Right hindlimb (tissue), 1 donor: ENCODE results near the gene MCC.

Source experiments
- DNase-seq: peaks from one replicate; pipeline ENCODE4 v3.0.0-alpha.2; 2018

Gene MCC

GRCh38 chr5:113240032-113240431 lies 248.2 kb downstream of the MCC start:
- DNase-seq = no peak

GRCh38 chr5:113237893-113238292 lies 250.4 kb downstream of the MCC start:
- no peak for DNase-seq

DNA sequence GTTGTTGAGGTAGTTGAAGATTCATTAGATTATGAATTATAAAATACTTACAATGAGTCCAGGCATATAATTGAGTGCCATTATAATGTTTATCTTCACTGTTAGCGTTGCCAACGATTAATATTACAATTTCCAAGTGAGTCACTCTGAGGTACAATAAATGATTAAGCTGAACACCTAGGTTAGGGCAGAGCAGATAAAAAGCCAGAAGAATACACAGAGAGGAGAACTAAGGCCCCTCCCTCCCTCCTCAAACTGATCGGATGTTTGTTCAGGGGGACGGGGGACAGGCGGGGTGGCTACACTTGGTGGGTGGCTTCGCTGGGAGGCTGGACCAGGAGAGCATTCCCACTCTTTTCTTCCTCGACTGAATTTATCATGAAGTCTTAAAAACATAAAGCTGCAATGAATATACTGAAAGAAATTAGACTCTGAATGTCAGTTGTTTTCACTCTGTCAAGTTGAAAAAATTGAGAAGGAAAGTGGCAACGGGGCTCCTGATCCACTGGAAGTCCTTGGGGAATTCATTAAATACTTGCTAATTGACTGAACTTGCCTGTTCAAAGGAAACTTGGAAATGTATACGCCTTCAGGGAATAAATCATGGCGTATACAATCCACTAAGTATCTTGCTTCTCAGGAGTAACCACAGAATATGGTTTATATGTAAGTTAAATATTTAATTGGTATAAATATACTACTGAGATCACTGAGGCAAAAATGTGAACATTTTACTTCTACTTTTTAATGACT lies 251.5 kb downstream of the MCC start:
- no peak for DNase-seq

GRCh38 chr5:113235884-113236283 lies 252.4 kb downstream of the MCC start:
- no peak for DNase-seq

DNA sequence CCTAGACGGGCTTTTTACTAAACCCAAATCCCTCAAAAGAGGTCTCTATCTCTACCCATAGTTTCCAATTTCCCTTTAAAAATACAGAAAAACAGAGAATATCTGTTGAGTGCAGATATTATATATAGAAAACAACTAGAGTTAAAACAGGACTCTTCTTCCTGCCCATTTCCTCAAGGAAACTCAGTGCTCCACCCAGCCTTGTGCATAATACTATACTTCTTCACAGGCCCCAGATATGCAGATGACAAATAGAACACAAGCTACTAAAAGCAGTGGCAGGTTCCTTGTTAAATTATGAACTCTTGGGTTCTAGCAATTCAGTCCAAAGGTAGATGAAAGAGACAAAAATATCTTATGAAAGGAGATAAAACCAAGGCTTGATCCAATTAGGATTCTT lies 253.7 kb downstream of the MCC start:
- DNase-seq = no peak

GRCh38 chr5:113233606-113234005 lies 254.6 kb downstream of the MCC start:
- DNase-seq = no peak

DNA sequence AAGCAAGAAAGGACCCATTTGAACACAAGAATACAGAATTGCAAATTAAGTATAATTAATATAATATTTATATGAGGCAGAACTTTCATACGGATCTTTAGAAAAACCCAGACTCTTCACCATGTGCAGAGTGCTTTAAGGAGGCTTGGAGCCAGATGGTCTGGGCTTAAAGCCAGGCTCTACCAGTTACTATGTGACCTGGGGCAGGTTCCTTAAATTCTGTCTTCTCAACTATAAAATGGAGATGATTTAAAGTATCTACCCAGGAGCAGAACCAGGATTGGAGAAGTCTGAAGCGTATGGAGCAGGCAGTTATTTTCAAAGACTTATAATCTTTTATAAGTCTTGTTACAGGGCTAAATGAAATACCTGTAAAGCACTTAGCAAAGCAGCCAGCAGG lies 255.6 kb downstream of the MCC start:
- DNase-seq = no peak

DNA sequence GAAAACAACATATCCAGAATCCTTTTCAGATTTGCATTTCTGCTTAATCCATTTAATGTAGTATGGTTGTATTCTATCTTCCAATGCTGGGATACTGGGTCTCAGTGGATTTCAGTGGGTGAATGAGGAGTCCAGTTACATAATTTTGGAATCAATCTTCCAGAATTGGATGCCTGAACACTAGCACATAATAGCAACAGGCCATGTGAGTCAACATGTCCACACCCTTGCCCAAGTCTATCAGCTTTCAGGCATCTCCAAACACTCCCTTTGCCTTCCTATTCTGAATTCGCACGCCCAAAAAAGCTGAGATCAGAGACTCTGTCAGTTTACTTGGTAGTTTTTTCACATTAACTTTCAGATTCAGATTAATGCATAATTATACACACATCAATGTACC lies 256.0 kb downstream of the MCC start:
- no peak for DNase-seq

- no peak for DNase-seq
Measured at GRCh38 chr5:113231653-113232000, 256.6 kb downstream of the MCC start.

DNA sequence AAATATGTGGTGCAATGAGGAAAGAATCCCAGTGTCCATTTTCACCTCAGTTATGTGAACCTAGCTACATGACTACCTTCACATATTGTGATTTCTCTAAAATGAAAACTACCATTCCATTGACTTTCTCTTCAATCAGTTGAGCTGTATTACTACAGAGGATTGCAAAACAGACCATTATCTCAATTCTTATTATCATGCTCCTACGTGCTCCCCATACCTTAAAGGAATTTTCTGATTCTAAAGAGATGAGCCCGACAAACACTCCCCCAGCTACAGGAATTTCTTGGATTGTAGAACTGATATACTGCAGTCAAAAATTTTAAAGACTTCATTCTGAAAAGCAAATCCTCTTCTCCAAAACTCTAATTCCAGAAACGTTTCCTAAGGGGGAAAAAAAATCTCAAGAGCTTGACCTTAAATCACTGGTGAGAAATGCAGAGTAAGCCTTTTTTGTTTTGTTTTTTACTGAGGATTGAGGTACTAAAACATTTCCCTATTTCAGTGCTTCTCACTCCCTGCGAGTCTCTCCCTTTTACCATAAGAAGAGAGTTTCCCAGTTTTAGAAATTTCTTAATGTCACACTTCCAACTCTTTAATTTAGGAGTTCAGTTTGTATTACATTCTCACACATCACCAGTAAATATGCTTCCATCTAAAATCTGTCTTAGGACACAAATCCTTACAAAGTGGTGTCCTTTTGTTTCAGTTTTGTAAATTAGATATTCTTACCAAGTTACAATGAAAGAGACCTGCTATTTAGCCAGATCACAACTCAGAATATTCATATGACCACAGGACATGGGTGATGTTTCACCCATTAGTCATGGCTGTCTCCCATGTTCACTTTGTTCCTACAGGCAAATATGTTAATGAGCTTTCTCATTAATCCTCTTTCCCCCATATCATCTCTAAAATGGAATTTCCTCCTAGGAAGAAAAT lies 257.3 kb downstream of the MCC start:
- DNase-seq = no peak

- no peak for DNase-seq
Measured at GRCh38 chr5:113227798-113228197, 260.5 kb downstream of the MCC start.

GRCh38 chr5:113226116-113226736 lies 262.0 kb downstream of the MCC start:
- no peak for DNase-seq

GRCh38 chr5:113225259-113225658 lies 263.0 kb downstream of the MCC start:
- DNase-seq = no peak

DNA sequence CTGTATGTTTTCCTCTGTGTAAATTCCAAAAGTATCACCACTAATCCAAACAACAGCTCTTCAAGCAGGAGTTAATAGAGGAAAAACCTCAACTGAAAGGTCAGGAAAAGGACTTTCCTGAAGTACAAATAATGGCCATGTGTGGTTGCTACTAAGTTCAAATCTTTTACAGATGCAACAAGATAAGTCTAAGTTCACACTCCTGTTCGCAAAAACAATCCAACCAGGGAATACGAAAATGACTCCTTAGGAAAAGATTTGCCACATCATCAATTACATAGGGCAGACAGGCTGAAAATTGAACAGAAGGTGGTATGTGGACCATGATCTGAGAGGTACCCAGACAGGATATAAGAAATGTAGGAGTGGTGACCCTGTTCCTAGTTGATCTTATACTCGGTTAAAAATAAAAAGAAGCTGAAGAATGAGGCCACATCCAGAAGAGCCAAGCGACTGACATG lies 263.6 kb downstream of the MCC start:
- DNase-seq = no peak

DNA sequence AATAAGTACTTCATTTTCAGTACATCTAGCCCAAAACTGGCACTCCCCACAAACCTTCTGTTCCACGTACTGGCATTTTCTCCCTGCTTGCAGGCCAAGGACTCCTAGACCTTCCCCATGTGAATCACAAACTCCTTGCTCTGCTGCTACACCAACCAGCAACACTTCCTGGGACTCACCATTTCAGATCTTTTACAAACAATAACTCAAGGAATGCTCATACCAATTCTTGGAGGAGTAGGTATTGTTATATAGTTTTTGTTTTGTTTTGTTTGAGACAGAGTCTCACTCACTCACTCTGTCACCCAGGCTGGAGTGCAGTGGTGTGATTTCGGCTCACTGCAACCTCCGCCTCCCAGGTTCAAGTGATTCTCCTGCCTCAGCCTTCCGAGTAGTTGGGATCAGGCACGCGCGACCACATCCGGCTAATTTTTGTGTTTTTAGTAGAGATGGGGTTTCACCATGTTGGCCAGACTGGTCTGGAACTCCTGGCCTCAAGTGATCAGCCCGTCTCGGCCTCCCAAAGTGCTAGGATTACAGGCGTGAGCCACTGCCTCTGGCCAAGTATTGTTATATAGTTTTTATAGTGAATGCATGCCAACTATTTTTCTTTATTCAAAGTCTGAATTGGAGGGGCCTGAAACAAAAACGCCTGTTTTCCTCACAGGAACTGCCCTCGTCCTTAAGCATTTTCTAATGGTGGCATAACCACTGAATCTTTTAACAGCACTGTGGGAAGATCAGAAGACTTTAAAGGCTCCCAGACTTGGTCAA lies 264.2 kb downstream of the MCC start:
- no peak for DNase-seq

GRCh38 chr5:113223315-113223714 lies 264.9 kb downstream of the MCC start:
- no peak for DNase-seq

GRCh38 chr5:113221294-113222176 lies 266.7 kb downstream of the MCC start:
- DNase-seq = no peak

GRCh38 chr5:113219695-113220094 lies 268.6 kb downstream of the MCC start:
- no peak for DNase-seq

GRCh38 chr5:113218906-113219517 lies 269.2 kb downstream of the MCC start:
- DNase-seq = no peak

GRCh38 chr5:113218200-113218599 lies 270.1 kb downstream of the MCC start:
- no peak for DNase-seq

- DNase-seq = no peak
Measured at GRCh38 chr5:113217619-113218184, 270.6 kb downstream of the MCC start.
